ENCODE measurements around the gene ERFL.
A peak's percentile ranks its signal among the peaks of the same experiment; 100 is the strongest.

The ERFL gene

DNA sequence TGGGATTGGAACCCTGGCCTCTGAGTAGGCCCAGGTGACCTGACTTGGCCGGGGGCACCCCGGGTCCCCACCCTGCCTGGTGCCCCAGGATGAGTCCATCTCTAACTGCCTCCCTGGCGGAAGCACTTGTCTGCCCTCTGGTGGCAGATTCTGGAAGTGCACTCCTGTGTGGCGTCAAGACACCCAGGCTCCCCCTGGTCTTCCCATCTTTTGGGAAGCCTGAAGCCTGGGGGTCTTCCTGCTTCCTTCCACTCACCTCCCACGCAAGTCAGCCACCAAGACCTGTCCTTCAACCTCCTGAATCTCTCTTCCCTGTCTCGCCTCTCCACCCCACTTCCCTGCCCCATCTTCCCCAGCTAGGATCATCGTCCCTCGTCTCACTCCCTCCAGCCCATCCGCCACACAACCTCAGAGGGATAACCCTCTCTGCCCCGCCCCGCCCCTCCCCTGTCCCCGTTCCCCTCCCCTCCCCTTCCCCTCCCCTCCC is 23.5 kb upstream of the ERFL start:
- TF ChIP-seq, protein P1, sequence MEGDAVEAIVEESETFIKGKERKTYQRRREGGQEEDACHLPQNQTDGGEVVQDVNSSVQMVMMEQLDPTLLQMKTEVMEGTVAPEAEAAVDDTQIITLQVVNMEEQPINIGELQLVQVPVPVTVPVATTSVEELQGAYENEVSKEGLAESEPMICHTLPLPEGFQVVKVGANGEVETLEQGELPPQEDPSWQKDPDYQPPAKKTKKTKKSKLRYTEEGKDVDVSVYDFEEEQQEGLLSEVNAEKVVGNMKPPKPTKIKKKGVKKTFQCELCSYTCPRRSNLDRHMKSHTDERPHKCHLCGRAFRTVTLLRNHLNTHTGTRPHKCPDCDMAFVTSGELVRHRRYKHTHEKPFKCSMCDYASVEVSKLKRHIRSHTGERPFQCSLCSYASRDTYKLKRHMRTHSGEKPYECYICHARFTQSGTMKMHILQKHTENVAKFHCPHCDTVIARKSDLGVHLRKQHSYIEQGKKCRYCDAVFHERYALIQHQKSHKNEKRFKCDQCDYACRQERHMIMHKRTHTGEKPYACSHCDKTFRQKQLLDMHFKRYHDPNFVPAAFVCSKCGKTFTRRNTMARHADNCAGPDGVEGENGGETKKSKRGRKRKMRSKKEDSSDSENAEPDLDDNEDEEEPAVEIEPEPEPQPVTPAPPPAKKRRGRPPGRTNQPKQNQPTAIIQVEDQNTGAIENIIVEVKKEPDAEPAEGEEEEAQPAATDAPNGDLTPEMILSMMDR (IDR thresholded peaks at IDR 0.05; ENCODE audit: low read length) = peak; percentile 97
- TF ChIP-seq EZH2 (IDR thresholded peaks at IDR 0.05; ENCODE audit: borderline replicate concordance, low read length) = no peak
- H3K4me2 ChIP-seq (ENCODE audit: low read length) = no peak overlapping the region; the same call in 1 of the 2 replicates
- H3K9me3 ChIP-seq (ENCODE audit: low read length) = no peaks in the 10 kb centered on the region
- H3K9ac ChIP-seq (ENCODE audit: low read length) = no peak overlapping the region
- H3K27me3 ChIP-seq (ENCODE audit: insufficient read depth, low read length) = no peaks in the 10 kb centered on the region
- H3F3A ChIP-seq (ENCODE audit: insufficient read depth, low read length) = no peaks in the 10 kb centered on the region
- H3K4me3 ChIP-seq (ENCODE audit: low read depth, low read length, poor library complexity, severe bottlenecking) = no peak overlapping the region
- H3K27ac ChIP-seq (ENCODE audit: low read depth, low read length, poor library complexity, severe bottlenecking) = no peak overlapping the region
- peaks cover 37% of the 10 kb centered on the region for H3K4me1 ChIP-seq (ENCODE audit: insufficient read depth, low read length, severe bottlenecking)
- no peaks in the 10 kb centered on the region for H3K9me2 ChIP-seq (ENCODE audit: low read depth, low read length)
- H4K20me1 ChIP-seq (ENCODE audit: insufficient read depth, low read length) = no peaks in the 10 kb centered on the region
- no peak overlapping the region for H2AFZ ChIP-seq (ENCODE audit: low read length)
- no peaks in the 10 kb centered on the region for H3K79me2 ChIP-seq (ENCODE audit: insufficient read depth, low read length)
- peaks cover 17% of the 10 kb centered on the region; the same call in 1 of the 2 replicates for H3K36me3 ChIP-seq (ENCODE audit: insufficient read depth, low read length)

DNA sequence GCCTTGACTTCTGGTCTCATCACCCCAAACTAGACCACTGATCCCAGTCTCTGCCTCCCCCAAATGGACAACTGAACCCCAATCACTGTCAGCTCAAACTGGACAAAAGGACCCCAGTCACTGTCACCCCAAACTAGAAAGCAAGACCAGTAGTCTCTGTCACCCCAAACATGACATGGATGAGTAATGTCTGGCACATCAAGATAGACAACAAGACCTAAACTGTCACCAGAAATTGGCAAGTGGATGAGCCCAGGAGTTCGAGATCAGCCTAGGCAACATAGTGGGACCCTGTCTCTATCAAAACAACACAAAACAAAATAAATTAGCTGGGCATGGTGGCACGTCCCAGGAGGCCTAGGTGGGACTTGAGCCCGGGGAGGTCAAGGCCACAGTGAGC is 18.8 kb upstream of the ERFL start:
- Histone ChIP-seq H4K20me1 (ENCODE audit: insufficient read depth, low read length) (no peaks in the 10 kb centered on the region), H3K4me3 (ENCODE audit: low read depth, low read length, poor library complexity, severe bottlenecking) (no peak overlapping the region), H3K9me3 (ENCODE audit: low read length) (no peaks in the 10 kb centered on the region), H3K4me1 (ENCODE audit: insufficient read depth, low read length, severe bottlenecking) (peaks cover 59% of the 10 kb centered on the region), H3K4me2 (ENCODE audit: low read length) (no peak overlapping the region), H3K9me2 (ENCODE audit: low read depth, low read length) (no peaks in the 10 kb centered on the region), H3K36me3 (ENCODE audit: insufficient read depth, low read length) (no peaks in the 10 kb centered on the region), H2AFZ (ENCODE audit: low read length) (no peak overlapping the region), H3F3A (ENCODE audit: insufficient read depth, low read length) (no peaks in the 10 kb centered on the region), H3K27me3 (ENCODE audit: insufficient read depth, low read length) (no peaks in the 10 kb centered on the region), H3K27ac (ENCODE audit: low read depth, low read length, poor library complexity, severe bottlenecking) (peak overlapping the region; percentile 93), H3K9ac (ENCODE audit: low read length) (no peak overlapping the region), H3K79me2 (ENCODE audit: insufficient read depth, low read length) (no peaks in the 10 kb centered on the region)
- no peak for TF ChIP-seq EZH2 (IDR thresholded peaks at IDR 0.05; ENCODE audit: borderline replicate concordance, low read length)
- TF ChIP-seq, protein P1 (IDR thresholded peaks at IDR 0.05; ENCODE audit: low read length) = no peak

- Histone ChIP-seq H3K27ac (ENCODE audit: low read depth, low read length, poor library complexity, severe bottlenecking) (peak overlapping the region; percentile 93), H3K9me2 (ENCODE audit: low read depth, low read length) (no peaks in the 10 kb centered on the region), H3K9ac (ENCODE audit: low read length) (peak overlapping the region; percentile 60; the same call in 1 of the 2 replicates), H3F3A (ENCODE audit: insufficient read depth, low read length) (no peaks in the 10 kb centered on the region), H4K20me1 (ENCODE audit: insufficient read depth, low read length) (no peaks in the 10 kb centered on the region), H3K9me3 (ENCODE audit: low read length) (no peaks in the 10 kb centered on the region), H3K36me3 (ENCODE audit: insufficient read depth, low read length) (no peaks in the 10 kb centered on the region), H2AFZ (ENCODE audit: low read length) (no peak overlapping the region), H3K4me3 (ENCODE audit: low read depth, low read length, poor library complexity, severe bottlenecking) (peak overlapping the region; percentile 0), H3K79me2 (ENCODE audit: insufficient read depth, low read length) (no peaks in the 10 kb centered on the region), H3K4me1 (ENCODE audit: insufficient read depth, low read length, severe bottlenecking) (peaks cover 63% of the 10 kb centered on the region), H3K27me3 (ENCODE audit: insufficient read depth, low read length) (no peaks in the 10 kb centered on the region), H3K4me2 (ENCODE audit: low read length) (peak overlapping the region; percentile 31)
- TF ChIP-seq, protein P1 (IDR thresholded peaks at IDR 0.05; ENCODE audit: low read length) = no peak
- TF ChIP-seq EZH2 (IDR thresholded peaks at IDR 0.05; ENCODE audit: borderline replicate concordance, low read length) = no peak
Observed at GRCh38 chr19:41945135-41945766, 17.0 kb upstream of the ERFL start.

Measured in OCI-LY1 (cell line).